IMR-90 (cell line): Measurements from ENCODE around the gene KCNT1.

ENCODE experiments used
- BHLHE40 ChIP-seq: fragments of 150-350 bp; IDR thresholded peaks from 2 replicates; pipeline ENCODE4 v1.6.1; 2016; ENCODE audit warnings: mild to moderate bottlenecking, low read depth, low read length
- CTCF ChIP-seq: conservative IDR thresholded peaks from 2 replicates; pipeline ENCODE4 v1.5.1; 2012; ENCODE audit warnings: mild to moderate bottlenecking, low read depth, low read length, improper control_type of control experiment
- MAZ ChIP-seq: IDR thresholded peaks from 2 replicates; pipeline ENCODE4 v1.6.1; 2012; ENCODE audit warnings: low read depth, mild to moderate bottlenecking, low read length, improper control_type of control experiment, moderate library complexity, borderline replicate concordance
- POLR2A ChIP-seq: IDR thresholded peaks from 2 replicates; pipeline ENCODE4 v1.6.1; 2012; ENCODE audit warnings: mild to moderate bottlenecking, low read depth, low read length
- RCOR1 ChIP-seq: IDR thresholded peaks from 2 replicates; pipeline ENCODE4 v1.6.1; 2012; ENCODE audit warnings: mild to moderate bottlenecking, low read length, improper control_type of control experiment; ENCODE audit not compliant: insufficient replicate concordance

- no peak for TF ChIP-seq CTCF
- no peak for TF ChIP-seq POLR2A
- no peak for TF ChIP-seq RCOR1
- no peak for TF ChIP-seq MAZ
- TF ChIP-seq BHLHE40 = no peak
These were observed 1.5 kb upstream of the KCNT1 start for GRCh38 chr9:135700525-135700924.
